Lower lobe of right lung (tissue), 2 donors: ENCODE data around the gene HDAC8. TPM values are rescaled to one million over a fixed set of nuclear protein-coding genes. Genes with fewer than 3 reads are reported as not detected.

Experiments
- ATAC-seq, 2 donors: fragments of 200-7000 bp; cut with Tn5 transposase; one replicate each; pipeline ENCODE4 v1.9.1; 2020 to 2022; ENCODE audit warnings: mild to moderate bottlenecking in 2 of 2, moderate library complexity in 2 of 2
- DNase-seq: peaks from one replicate; pipeline ENCODE4 v3.0.0-alpha.2; 2020
- H3K27ac ChIP-seq: fragments of 200-600 bp; one replicate; pipeline ENCODE4 v1.8.0; 2022
- H3K27me3 ChIP-seq: fragments of 200-600 bp; one replicate; pipeline ENCODE4 v1.8.0; 2022; ENCODE audit warnings: low read depth
- H3K36me3 ChIP-seq: fragments of 200-600 bp; one replicate; pipeline ENCODE4 v1.8.0; 2022; ENCODE audit warnings: mild to moderate bottlenecking
- H3K4me1 ChIP-seq: fragments of 200-600 bp; one replicate; pipeline ENCODE4 v1.8.0; 2022
- H3K4me3 ChIP-seq: fragments of 200-600 bp; one replicate; pipeline ENCODE4 v1.8.0; 2022; ENCODE audit warnings: mild to moderate bottlenecking
- H3K9me3 ChIP-seq: fragments of 200-600 bp; one replicate; pipeline ENCODE4 v1.8.0; 2022
- intact Hi-C: fragments of 100-400 bp; cut with DNase I; formaldehyde crosslinking; loops from one replicate; pipeline ENCODE4 v1.11.0; 2022
- total RNA-seq: library from RNA; stranded (reverse); fragmentation: NEBNext Ultra II Directional; extraction: Animal tissue kit (Norgen Biotek cat#: 25700); gene quantifications from one replicate; pipeline ENCODE4 v1.2.1, GENCODE V29; 2021
- TF ChIP-seq, protein P1 (sequence below): fragments of 200-600 bp; IDR thresholded peaks from one replicate; pipeline ENCODE4 v1.8.0; 2022; ENCODE audit warnings: antibody characterized with exemption, mild to moderate bottlenecking
- donor health status: DM: no; HTN: yes; CAD: no; lungs with severe emphysema.

HDAC8 gene
- total RNA-seq, 1 donor from 2014 or later = 26.9 TPM

DNA sequence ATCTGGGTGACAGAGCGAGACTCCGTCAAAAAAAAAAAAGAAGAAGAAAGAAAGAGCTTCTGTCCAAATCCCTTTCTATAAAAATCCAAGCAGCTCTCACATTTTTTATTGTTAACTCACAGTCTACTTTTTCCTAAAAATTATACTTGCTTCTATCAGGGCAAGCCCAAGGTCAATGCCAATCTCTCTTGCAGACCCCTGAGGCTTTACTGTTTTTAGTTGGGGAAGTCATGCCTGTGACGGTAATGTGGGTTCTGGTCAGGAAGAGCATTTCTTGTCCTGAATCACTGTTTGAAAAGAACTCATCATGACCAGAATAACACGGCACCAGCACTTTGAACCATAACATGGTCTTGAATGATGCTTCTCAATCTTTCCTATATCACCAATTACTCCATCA is 212.3 kb downstream of the HDAC8 start:
- intact Hi-C loops = no loop called here
- Histone ChIP-seq H3K4me3 (no peak overlapping the region), H3K27me3 (no peaks in the 10 kb centered on the region), H3K36me3 (no peaks in the 10 kb centered on the region), H3K4me1 (no peaks in the 10 kb centered on the region), H3K9me3 (no peaks in the 10 kb centered on the region), H3K27ac (no peak overlapping the region)
- ATAC-seq = no peak
- DNase-seq = no peak
- TF ChIP-seq, protein P1, sequence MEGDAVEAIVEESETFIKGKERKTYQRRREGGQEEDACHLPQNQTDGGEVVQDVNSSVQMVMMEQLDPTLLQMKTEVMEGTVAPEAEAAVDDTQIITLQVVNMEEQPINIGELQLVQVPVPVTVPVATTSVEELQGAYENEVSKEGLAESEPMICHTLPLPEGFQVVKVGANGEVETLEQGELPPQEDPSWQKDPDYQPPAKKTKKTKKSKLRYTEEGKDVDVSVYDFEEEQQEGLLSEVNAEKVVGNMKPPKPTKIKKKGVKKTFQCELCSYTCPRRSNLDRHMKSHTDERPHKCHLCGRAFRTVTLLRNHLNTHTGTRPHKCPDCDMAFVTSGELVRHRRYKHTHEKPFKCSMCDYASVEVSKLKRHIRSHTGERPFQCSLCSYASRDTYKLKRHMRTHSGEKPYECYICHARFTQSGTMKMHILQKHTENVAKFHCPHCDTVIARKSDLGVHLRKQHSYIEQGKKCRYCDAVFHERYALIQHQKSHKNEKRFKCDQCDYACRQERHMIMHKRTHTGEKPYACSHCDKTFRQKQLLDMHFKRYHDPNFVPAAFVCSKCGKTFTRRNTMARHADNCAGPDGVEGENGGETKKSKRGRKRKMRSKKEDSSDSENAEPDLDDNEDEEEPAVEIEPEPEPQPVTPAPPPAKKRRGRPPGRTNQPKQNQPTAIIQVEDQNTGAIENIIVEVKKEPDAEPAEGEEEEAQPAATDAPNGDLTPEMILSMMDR = no peak

DNA sequence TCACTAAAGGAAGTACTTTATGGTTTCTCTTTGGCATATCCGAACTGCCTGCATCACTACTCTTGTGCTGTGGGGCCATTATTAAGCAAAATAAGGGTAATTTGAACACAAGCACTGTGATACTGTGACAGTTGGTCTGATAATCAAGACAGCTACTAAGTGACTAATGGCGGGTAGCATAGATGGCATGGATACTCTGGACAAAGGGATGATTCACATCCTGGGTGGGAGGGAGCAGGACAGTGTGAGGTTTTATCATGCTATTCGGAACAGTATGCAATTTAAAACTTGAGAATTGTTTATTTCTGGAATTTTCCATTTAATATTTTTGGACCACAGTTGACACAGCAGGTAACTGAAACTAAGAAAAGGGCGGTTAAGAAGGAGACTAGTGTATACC is 214.3 kb downstream of the HDAC8 start:
- H3K36me3 ChIP-seq = no peaks in the 10 kb centered on the region
- TF ChIP-seq, protein P1 = no peak

DNA sequence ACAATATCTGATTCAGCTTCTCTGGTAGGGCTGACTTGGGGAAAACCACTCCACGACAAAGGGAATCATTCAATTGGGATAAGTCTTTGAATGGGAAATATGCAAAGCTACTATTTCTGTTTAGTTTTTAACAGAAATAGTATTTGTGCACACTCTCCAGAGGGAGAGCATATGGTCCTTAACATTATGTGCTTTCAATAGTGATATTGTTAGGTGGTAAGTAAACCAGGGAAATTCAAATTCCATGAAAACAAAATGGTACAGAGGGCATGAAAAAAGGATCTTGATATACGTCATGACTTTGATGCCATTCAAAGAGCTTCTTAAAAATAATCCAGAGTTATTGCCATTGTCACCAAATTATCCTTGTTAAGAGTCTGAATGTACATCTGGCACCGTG is 219.9 kb downstream of the HDAC8 start:
- Histone ChIP-seq H3K36me3 (no peaks in the 10 kb centered on the region), H3K4me3 (no peak overlapping the region), H3K27me3 (no peaks in the 10 kb centered on the region), H3K27ac (no peak overlapping the region), H3K4me1 (no peaks in the 10 kb centered on the region), H3K9me3 (no peaks in the 10 kb centered on the region)
- DNase-seq (no peak), ATAC-seq (no peak)
- intact Hi-C loops = no loop called here
- TF ChIP-seq, protein P1 = no peak

More for the DNA sequence above, 214.3 kb downstream of the HDAC8 start:
- Histone ChIP-seq H3K4me1 (no peaks in the 10 kb centered on the region), H3K9me3 (no peaks in the 10 kb centered on the region), H3K27me3 (no peaks in the 10 kb centered on the region), H3K4me3 (no peak overlapping the region), H3K27ac (no peak overlapping the region)
- ATAC-seq (no peak), DNase-seq (no peak)
- intact Hi-C loops = no loop called here

DNA sequence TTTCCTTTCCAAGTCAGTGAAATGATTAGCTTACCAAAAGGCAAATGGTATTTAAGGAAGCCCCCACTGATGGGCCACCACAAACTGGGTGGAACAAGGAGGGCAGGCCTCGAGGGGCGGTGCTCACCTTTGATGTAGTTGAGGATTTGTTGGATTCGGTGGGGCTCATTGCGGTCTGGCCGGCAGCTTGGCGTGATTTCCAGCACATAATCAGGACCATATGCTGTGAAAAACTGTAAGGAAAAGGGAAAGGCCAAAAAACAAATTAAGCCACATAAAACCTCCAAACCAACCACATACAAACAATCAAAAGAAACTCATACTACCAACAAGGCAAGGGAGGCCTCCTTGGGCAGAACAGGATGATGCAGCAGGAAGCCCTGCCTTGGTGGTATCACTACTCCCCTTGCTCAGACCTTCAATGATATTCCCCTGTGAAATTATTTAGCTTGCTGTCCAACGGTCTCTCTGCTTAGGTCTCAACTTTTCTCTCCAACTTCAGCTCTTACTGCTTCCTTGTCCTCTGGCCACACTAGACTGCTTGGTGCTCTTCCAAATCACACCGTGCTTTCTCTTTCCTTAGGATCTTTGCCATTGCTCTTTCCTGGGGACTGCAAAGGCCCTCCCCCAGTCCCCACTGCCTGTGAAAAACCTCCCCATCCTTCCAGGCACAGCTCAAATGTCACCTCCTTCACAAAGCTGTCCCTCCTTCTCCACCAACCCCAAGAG is 220.9 kb downstream of the HDAC8 start:
- ATAC-seq (no peak), DNase-seq (no peak)
- intact Hi-C loops = no loop called here

DNA sequence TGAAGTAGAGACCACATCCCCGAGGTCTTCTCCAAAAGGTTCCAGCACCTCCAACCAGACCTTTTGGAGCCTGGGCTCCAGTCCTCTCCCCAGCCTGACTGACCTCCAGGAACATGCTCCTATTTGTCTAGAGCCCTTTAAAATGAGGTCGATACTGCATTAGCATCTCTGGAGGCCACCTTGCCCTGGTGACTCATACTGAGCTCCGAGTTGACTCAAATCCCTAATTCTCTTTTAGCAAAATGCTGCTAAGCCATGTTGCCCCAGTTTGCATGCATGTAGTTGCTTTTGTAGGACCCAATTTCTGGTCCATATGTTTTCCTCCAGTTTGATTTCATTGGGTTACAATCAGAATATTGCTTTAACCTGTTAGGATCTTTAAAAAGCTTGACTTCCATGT is 223.5 kb downstream of the HDAC8 start:
- no peak for ATAC-seq
- no peak for DNase-seq

More for the DNA sequence above, 220.9 kb downstream of the HDAC8 start:
- TF ChIP-seq, protein P1 = no peak
- H3K36me3 ChIP-seq = no peaks in the 10 kb centered on the region
- H3K4me1 ChIP-seq = no peaks in the 10 kb centered on the region
- no peak overlapping the region for H3K27ac ChIP-seq
- no peaks in the 10 kb centered on the region for H3K9me3 ChIP-seq
- no peak overlapping the region for H3K4me3 ChIP-seq
- no peaks in the 10 kb centered on the region for H3K27me3 ChIP-seq

More for the DNA sequence above, 223.5 kb downstream of the HDAC8 start:
- no peak overlapping the region for H3K27ac ChIP-seq
- no peaks in the 10 kb centered on the region for H3K4me1 ChIP-seq
- intact Hi-C loops = no loop called here
- no peaks in the 10 kb centered on the region for H3K36me3 ChIP-seq
- H3K27me3 ChIP-seq = no peaks in the 10 kb centered on the region
- no peak overlapping the region for H3K4me3 ChIP-seq
- H3K9me3 ChIP-seq = no peaks in the 10 kb centered on the region
- TF ChIP-seq, protein P1 = no peak
